GM19043 (cell line): ENCODE measurements around the gene TMA16.

Source experiments
- ATAC-seq: cut with Tn5 transposase; IDR thresholded peaks from one replicate; pipeline ENCODE4 v1.9.1; 2021; ENCODE audit warnings: low read depth; ENCODE audit not compliant: unreplicated experiment

The TMA16 gene

GRCh38 chr4:163558539-163559044 lies 64.1 kb downstream of the TMA16 start:
- ATAC-seq = peak; percentile 66

DNA sequence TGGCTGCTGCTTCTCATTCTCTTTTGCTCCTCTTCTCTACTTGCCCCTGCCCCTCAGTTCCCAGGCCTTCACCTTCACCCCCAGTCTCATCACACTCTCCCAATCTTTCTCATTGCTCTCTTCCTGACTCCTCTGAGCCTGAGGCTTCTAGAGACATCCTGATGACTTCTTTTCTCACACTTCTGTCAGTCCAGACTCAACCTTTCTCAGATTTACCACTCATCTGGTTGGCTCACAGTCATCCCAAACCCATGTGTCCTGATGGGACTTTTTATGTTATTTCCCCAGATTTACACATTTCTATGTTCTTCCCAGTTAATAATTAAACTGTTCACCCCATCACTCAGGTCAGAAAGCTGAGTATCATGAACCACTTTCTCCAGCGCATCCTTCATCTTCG lies 68.0 kb downstream of the TMA16 start:
- ATAC-seq = no peak

DNA sequence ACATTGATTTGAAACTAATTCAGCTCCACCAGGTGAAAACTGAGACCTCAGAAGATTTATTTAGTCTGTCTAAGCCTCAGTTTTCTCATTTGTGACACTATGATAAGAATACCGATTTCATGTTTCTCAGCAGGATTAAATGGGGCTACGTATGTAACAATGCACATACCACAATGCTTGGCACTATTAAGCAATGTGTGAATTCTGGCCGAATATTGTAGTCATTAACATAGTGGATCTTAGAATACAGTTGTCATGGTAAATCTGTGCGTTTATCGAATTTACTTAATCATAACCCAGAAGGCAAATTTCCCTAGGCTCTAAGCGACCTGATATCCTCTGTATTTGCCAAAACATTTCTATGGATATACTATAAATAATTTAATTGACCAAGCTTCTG lies 69.1 kb downstream of the TMA16 start:
- ATAC-seq = no peak

DNA sequence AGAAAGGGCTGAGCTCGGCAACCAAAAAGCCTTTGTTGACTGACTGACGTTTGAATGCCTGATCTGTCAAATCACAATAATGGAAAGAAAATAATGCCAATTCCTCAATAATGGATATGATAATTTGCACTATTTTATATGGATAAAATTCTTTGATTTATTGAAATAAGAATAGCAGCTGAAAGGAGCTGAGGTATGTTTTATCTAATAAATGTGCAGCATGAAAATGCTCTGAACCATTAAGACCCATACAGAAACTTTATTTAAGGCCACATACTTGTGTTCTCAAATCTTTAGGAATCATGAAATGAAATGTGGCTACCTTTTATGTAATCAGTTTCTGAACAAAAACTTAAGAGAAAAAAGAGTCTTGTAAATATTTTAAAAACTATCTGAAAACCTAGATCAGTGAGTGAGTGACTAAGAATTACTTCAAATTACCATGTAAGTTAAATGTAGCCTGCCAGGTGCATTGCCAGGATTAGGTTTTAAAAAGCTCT lies 69.8 kb downstream of the TMA16 start:
- ATAC-seq = no peak

GRCh38 chr4:163565226-163566135 lies 71.0 kb downstream of the TMA16 start:
- ATAC-seq = no peak

DNA sequence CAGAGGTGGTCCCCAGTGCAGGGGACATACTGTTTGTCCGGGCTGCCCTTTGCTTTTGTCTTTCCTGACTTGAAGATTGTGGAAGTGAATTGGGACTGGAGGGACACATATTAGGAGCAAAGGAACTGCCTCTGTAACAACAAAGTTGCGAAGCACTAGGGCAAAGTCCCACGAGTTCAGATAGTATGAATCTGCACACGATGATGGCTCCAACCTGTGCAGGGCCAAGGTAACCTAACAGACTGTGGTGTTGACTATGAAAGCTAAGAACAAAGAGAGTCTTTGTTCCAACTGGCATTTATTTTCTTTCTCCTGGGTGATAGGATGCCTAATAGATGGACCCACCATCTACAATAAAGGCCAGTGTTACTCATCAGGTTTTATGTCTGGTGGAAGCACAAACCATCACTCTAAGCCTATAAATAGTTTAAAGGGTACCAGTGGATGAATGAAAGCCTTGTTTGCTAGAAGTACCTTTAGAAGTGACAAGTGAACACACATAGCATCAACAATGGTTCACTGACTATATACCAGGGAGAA lies 71.8 kb downstream of the TMA16 start:
- no peak for ATAC-seq

DNA sequence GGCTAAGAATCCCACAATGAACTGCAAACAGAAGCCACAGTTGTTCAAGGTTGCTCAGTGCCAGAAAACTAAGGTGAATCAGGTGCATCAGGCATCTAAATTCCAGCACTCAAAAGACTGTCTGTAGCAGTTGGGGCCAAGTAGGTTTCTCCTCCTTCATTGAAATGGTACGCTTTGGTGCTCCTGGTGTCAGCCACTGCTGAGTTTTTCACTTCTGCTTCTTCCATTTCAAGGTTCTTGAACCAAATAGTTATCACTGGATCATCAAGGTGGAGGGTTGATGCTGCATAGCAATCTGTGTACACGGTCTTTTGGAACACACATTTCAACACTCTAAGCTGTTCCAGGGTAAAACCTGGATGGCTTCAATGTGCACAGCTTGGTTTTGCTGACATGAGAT lies 74.4 kb downstream of the TMA16 start:
- ATAC-seq = peak; percentile 87
